Smooth muscle cell (in vitro differentiated cells): Measurements from ENCODE around the gene WBP1L. TPM values are rescaled to one million over a fixed set of nuclear protein-coding genes. Genes with fewer than 3 reads are reported as not detected.

Experiments used
- DNase-seq: peaks from one replicate; lab custom pipeline; 2025; ENCODE audit not compliant: unreplicated experiment; lab: John Stamatoyannopoulos, UW
- H2AFZ ChIP-seq: fragments of 200-600 bp; sonication (generic); 2 replicates; pipeline ENCODE4 v1.6.0; 2016; ENCODE audit warnings: antibody characterized with exemption, low read depth, mild to moderate bottlenecking
- H3F3A ChIP-seq: fragments of 200-600 bp; sonication (generic); 2 replicates; pipeline ENCODE4 v1.6.0; 2017; ENCODE audit warnings: antibody characterized with exemption, low read depth
- H3K27ac ChIP-seq: fragments of 200-600 bp; sonication (generic); 2 replicates; pipeline ENCODE4 v1.5.1; 2016; ENCODE audit warnings: low read depth, mild to moderate bottlenecking
- H3K27me3 ChIP-seq: fragments of 200-600 bp; sonication (generic); 2 replicates; pipeline ENCODE4 v1.6.1; 2016; ENCODE audit warnings: low read depth, mild to moderate bottlenecking
- H3K36me3 ChIP-seq: fragments of 200-600 bp; sonication (generic); 2 replicates; pipeline ENCODE4 v1.5.1; 2016; ENCODE audit warnings: low read depth
- H3K4me1 ChIP-seq: fragments of 200-600 bp; sonication (generic); 2 replicates; pipeline ENCODE4 v1.5.1; 2016; ENCODE audit warnings: low read depth
- H3K4me2 ChIP-seq: fragments of 200-600 bp; sonication (generic); 2 replicates; pipeline ENCODE4 v1.6.0; 2016; ENCODE audit warnings: mild to moderate bottlenecking
- H3K4me3 ChIP-seq: fragments of 200-600 bp; sonication (generic); 2 replicates; pipeline ENCODE4 v1.5.1; 2016; ENCODE audit warnings: mild to moderate bottlenecking
- H3K79me2 ChIP-seq: fragments of 200-600 bp; sonication (generic); 2 replicates; pipeline ENCODE4 v1.6.0; 2016; ENCODE audit warnings: low read depth, mild to moderate bottlenecking
- H3K9ac ChIP-seq: fragments of 200-600 bp; sonication (generic); 2 replicates; pipeline ENCODE4 v1.6.0; 2016; ENCODE audit warnings: low read depth
- H3K9me3 ChIP-seq: fragments of 200-600 bp; sonication (generic); replicated peaks from 2 replicates; pipeline ENCODE4 v1.5.1; 2016; ENCODE audit warnings: low read depth
- H4K20me1 ChIP-seq: fragments of 200-600 bp; sonication (generic); 2 replicates; pipeline ENCODE4 v1.6.0; 2016; ENCODE audit warnings: low read depth
- CTCF ChIP-seq: fragments of 200-600 bp; sonication (generic); IDR thresholded peaks from 2 replicates; pipeline ENCODE4 v1.5.1; 2017; ENCODE audit warnings: borderline replicate concordance, mild to moderate bottlenecking, antibody characterized with exemption; ENCODE audit not compliant: insufficient read depth, poor library complexity, severe bottlenecking
- WGBS: methylation state at CpG from one replicate; pipeline ENCODE4 v1.1.7; 2016; ENCODE audit warnings: low lambda C conversion rate; 5-methylcytosine and 5-hydroxymethylcytosine counted together
- polyA plus RNA-seq: library from polyadenylated mRNA; unstranded; fragments of >200 nt; fragmentation: Nextera tagmentation; extraction: Ambion mirVana; gene quantifications from 2 replicates; pipeline ENCODE4 v1.2.1, GENCODE V29; 2016
- total RNA-seq: library from RNA; depleted of rRNA; stranded (reverse); fragments of >200 nt; gene quantifications from 2 replicates; pipeline ENCODE4 v1.2.3, GENCODE V29; 2014

Gene WBP1L
- total and polyA plus RNA-seq, 2 experiments from 2014 or later = 18.0 to 45.3 TPM

- H3K27me3 ChIP-seq = no peaks in the 10 kb centered on the region
- H2AFZ ChIP-seq = no peak overlapping the region
- H3K79me2 ChIP-seq = no peaks in the 10 kb centered on the region
- H3K9ac ChIP-seq = no peak overlapping the region
- no peaks in the 10 kb centered on the region for H3F3A ChIP-seq
- H3K4me3 ChIP-seq = no peak overlapping the region
- WGBS = 79% methylated on average over 16 of the region's 16 CpGs
- no peaks in the 10 kb centered on the region for H3K4me1 ChIP-seq
- no peaks in the 10 kb centered on the region for H3K36me3 ChIP-seq
- no peak overlapping the region for H3K27ac ChIP-seq
- TF ChIP-seq CTCF = no peak
- no peak for DNase-seq
- H3K4me2 ChIP-seq = no peak overlapping the region
- no peaks in the 10 kb centered on the region for H3K9me3 ChIP-seq
- no peaks in the 10 kb centered on the region for H4K20me1 ChIP-seq
Measured at GRCh38 chr10:102831322-102832071, 87.7 kb downstream of the WBP1L start.

GRCh38 chr10:102832248-102832647 is 88.5 kb downstream of the WBP1L start:
- Histone ChIP-seq H3K9ac (no peak overlapping the region), H3K27me3 (no peaks in the 10 kb centered on the region), H3K4me1 (no peaks in the 10 kb centered on the region), H3K4me2 (no peak overlapping the region), H2AFZ (no peak overlapping the region), H3K4me3 (no peak overlapping the region), H3K79me2 (no peaks in the 10 kb centered on the region), H3F3A (no peaks in the 10 kb centered on the region), H3K9me3 (no peaks in the 10 kb centered on the region), H4K20me1 (no peaks in the 10 kb centered on the region), H3K36me3 (no peaks in the 10 kb centered on the region), H3K27ac (no peak overlapping the region)
- no peak for DNase-seq
- 96% methylated on average over 14 of the region's 14 CpGs for WGBS
- no peak for TF ChIP-seq CTCF

- Histone ChIP-seq H4K20me1 (no peaks in the 10 kb centered on the region), H2AFZ (no peak overlapping the region), H3K4me3 (no peak overlapping the region), H3K36me3 (no peaks in the 10 kb centered on the region), H3K9me3 (no peaks in the 10 kb centered on the region), H3K9ac (no peak overlapping the region), H3K27me3 (no peaks in the 10 kb centered on the region), H3K4me1 (no peaks in the 10 kb centered on the region), H3K79me2 (no peaks in the 10 kb centered on the region), H3K4me2 (no peak overlapping the region), H3K27ac (no peak overlapping the region), H3F3A (no peaks in the 10 kb centered on the region)
- no peak for DNase-seq
- no peak for TF ChIP-seq CTCF
- WGBS = 89% methylated on average over 4 of the region's 4 CpGs
Measured at GRCh38 chr10:102832987-102833386, 89.2 kb downstream of the WBP1L start.

- Histone ChIP-seq H4K20me1 (no peaks in the 10 kb centered on the region), H3K79me2 (no peaks in the 10 kb centered on the region), H3F3A (no peaks in the 10 kb centered on the region), H3K4me1 (no peaks in the 10 kb centered on the region), H3K4me2 (no peak overlapping the region), H3K9me3 (no peaks in the 10 kb centered on the region), H3K4me3 (no peak overlapping the region), H3K27ac (no peak overlapping the region), H3K36me3 (no peaks in the 10 kb centered on the region), H2AFZ (no peak overlapping the region), H3K27me3 (no peaks in the 10 kb centered on the region), H3K9ac (no peak overlapping the region)
- no peak for TF ChIP-seq CTCF
- 70% methylated on average over 9 of the region's 9 CpGs for WGBS
- no peak for DNase-seq
Measured at GRCh38 chr10:102834143-102834542, 90.4 kb downstream of the WBP1L start.
